OCI-LY1 (cell line): ENCODE measurements around the gene USP47.

ENCODE experiments used
- EZH2 ChIP-seq: fragments of 200-600 bp; sonication (generic), shearing (Covaris generic); IDR thresholded peaks from 2 replicates; pipeline ENCODE4 v1.8.0; 2017; ENCODE audit warnings: borderline replicate concordance, mixed run types, mild to moderate bottlenecking, antibody characterized with exemption, low read length, moderate library complexity, mixed read lengths
- TF ChIP-seq, protein P1 (sequence below): fragments of 200-600 bp; sonication (generic), shearing (Covaris generic); IDR thresholded peaks from 2 replicates; pipeline ENCODE4 v1.5.1; 2017; ENCODE audit warnings: mild to moderate bottlenecking, antibody characterized with exemption, low read length, moderate library complexity, mixed read lengths

- TF ChIP-seq, protein P1, sequence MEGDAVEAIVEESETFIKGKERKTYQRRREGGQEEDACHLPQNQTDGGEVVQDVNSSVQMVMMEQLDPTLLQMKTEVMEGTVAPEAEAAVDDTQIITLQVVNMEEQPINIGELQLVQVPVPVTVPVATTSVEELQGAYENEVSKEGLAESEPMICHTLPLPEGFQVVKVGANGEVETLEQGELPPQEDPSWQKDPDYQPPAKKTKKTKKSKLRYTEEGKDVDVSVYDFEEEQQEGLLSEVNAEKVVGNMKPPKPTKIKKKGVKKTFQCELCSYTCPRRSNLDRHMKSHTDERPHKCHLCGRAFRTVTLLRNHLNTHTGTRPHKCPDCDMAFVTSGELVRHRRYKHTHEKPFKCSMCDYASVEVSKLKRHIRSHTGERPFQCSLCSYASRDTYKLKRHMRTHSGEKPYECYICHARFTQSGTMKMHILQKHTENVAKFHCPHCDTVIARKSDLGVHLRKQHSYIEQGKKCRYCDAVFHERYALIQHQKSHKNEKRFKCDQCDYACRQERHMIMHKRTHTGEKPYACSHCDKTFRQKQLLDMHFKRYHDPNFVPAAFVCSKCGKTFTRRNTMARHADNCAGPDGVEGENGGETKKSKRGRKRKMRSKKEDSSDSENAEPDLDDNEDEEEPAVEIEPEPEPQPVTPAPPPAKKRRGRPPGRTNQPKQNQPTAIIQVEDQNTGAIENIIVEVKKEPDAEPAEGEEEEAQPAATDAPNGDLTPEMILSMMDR: no peak
- no peak for TF ChIP-seq EZH2
Observed at GRCh38 chr11:11967669-11968510, 126.1 kb downstream of the USP47 start.
